GM18517 (cell line): ENCODE results near the gene CDH18.

Experiments used
- ATAC-seq: cut with Tn5 transposase; IDR thresholded peaks from one replicate; pipeline ENCODE4 v1.9.1; 2021; ENCODE audit warnings: mild to moderate bottlenecking, moderate library complexity; ENCODE audit not compliant: unreplicated experiment

Gene CDH18, protein sequence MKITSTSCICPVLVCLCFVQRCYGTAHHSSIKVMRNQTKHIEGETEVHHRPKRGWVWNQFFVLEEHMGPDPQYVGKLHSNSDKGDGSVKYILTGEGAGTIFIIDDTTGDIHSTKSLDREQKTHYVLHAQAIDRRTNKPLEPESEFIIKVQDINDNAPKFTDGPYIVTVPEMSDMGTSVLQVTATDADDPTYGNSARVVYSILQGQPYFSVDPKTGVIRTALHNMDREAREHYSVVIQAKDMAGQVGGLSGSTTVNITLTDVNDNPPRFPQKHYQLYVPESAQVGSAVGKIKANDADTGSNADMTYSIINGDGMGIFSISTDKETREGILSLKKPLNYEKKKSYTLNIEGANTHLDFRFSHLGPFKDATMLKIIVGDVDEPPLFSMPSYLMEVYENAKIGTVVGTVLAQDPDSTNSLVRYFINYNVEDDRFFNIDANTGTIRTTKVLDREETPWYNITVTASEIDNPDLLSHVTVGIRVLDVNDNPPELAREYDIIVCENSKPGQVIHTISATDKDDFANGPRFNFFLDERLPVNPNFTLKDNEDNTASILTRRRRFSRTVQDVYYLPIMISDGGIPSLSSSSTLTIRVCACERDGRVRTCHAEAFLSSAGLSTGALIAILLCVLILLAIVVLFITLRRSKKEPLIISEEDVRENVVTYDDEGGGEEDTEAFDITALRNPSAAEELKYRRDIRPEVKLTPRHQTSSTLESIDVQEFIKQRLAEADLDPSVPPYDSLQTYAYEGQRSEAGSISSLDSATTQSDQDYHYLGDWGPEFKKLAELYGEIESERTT

DNA sequence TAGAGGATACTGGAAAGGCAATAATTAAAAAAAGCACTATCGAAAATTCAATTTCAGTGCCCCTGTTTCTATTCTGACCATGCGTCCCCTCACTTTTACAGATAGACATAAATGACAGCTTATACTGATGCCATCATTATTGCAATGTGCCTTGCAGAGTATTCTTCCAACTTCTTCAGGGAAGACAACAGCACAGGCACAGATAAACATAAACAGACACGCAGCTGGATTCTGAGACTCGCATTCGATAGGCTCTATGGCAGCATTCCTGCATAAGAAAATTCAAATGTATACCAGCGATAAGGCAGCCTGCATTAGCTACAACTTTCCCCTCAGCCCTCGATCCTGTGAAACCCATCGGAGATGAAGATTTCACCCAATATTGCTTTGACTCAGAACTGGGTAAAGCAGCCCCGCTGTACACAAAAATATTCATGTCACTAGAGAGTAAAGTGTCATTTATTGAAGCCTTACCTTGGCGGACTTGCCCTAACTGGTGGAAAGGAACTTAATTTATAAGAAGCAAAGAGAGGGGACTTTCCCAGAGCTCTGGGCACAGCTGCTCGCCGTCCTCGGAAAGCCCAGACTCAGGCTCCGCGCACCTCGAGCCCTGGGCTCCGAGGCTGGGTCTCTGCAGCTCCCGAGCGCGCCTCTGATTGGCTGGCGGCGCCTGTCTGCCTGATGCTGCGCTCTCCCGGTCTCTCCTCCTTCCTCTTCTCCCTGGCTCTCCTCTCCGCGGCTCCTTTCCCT, at the start of gene CDH18:
Gene CDH18, minus strand, starts transcription at position 589 of the 750 bp plus-strand sequence. CDS start 149,214 bp downstream, outside the sequence.
- no peak for ATAC-seq

DNA sequence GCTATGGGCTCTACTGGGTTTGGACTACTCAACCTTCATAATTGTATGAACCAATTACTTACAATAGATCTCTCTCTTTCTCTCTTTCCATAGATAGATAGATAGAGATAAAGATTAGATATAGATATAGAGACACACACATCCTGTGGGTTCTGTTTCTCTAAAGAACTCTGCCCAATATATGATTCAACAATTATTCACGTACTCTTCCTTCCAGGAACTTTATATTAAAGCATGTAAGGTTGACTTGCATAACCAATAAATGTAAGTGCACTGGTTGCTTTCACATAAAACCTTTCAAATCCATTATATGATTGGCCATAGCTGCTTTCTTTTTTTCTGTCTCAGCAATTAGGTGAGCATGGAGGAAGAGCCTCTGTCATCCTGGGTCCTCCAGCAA, 46.7 kb upstream of the CDH18 start:
- no peak for ATAC-seq

DNA sequence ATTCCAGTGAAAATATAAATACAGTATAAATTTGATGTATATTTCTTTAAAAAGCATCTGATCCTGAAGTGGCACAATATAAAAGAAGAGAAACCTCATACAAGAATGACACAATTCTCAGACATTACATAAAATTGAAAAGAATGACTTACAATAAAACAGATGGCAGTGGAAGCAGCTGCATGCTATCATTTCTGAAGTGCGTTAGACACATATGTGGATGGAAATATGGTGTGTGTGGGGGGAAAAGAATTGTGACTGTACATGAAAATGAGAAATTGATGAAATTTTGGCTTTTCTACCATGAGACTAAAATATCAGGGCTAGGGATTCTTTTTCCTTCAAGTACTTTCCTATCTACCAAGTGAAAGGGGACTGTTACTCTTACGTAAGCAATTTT, 45.9 kb upstream of the CDH18 start:
- no peak for ATAC-seq

DNA sequence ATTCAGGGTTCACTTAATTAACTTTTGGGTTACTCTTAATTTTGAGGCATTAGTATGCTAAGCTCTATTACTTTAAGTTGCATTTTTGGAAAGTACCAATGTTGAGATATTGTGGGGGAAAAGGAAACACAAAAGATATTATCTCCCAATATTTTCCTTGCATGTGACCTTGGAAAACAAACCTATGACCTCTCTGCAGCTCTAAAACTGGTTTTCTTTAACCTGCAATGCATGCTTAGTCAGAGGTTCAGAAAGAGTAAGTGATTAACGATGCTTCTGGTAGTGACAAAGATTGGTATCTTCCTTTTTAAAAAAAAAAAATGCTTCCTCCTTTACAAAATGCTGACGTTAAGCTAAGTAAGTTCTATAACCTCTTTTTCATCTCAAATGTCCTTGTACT, 44.9 kb upstream of the CDH18 start:
- no peak for ATAC-seq

DNA sequence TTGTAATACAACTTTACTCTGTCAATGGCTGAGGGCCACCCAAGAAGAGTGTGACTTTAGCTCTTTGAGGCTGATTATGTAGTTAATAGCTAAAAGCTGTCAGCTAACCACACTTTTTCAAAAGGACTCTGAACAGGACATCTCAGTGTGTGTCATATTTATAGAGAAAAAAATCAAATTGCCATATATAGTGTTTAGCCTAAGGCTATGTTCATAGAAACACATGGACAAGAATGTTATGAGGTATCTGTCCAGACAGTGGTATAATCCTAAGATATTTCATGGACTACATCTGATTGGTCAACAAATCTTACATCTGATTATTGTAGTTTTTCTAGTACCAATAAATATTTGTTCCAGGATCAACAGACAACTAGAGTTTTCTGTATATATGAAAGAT, 42.1 kb upstream of the CDH18 start:
- no peak for ATAC-seq

DNA sequence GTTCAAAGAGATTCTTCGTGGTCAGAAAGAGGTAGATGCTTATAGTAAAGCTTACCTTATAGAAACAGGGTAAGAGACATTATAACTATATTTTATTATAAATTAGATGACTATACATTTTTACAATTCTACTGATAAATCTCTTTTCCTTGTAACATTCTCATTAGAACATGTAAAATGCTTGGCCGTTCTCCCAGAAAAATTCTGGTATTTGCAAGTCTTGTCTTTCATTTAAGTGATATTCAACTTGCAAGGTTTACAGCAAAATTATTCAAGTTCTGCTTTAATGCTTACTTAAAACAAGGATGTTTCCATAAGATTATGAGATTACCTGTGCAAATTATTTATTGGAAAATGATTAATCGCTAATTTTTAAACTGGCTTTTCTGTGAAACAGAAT, 41.3 kb upstream of the CDH18 start:
- no peak for ATAC-seq

DNA sequence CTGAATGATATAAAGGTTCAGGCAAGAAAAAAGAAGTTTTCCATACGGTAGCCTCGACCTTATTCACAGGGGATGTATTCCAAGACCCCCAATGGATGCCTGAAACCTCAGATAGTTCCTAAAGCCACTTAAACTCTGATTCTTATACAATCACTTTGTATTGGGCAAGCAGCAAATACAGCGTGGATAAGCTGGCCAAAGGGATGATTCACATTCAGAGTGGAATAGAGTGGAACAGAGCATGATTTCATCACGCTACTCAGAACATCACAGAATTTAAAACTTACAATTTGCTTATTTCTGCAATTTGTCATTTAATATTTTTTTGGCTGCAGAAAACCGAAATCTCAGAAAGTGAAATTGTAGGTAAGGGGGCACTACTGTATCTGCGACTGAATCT, 40.5 kb upstream of the CDH18 start:
- no peak for ATAC-seq

DNA sequence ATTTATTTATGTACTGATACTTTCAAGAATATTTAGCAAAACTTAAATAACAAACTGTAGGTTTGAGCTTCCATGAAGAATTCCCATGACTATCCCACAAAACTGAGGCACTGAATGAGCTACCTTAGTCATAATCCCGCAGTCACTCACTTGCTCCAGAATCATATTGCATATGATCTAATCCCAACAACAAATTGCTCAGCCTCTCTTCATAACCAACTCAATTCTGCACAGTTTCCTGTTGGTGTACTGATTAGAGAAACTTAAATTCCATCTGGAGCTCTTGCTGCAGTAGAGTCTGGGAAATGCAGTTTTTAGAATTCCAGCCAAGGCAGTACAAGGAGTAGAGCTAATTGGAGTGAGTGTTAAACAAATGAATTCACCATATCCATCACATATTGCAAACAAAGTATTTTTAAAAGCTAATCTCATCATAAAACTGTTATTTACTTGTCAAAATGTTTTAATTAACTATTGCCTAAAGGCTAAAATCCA, 35.7 kb upstream of the CDH18 start:
- no peak for ATAC-seq

DNA sequence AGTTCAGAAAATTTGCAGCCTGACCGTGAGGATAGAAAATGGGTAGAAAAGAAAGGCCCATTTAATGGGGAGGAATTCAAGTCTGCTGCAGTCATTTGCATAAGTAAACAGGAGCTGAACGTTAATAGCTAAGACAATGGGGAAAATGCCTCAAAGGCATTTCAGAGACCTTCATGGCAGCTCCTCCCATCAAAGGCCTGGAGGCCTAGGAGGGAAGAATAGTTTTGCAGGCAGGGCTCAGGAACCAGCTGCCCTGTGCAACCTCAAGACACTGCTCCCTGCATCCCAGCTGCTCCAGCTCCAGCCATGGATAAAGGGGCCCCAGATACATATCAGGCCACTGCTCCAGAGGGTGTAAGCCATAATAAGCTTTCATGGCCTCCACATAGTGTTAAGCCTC, 32.2 kb upstream of the CDH18 start:
- ATAC-seq = no peak

DNA sequence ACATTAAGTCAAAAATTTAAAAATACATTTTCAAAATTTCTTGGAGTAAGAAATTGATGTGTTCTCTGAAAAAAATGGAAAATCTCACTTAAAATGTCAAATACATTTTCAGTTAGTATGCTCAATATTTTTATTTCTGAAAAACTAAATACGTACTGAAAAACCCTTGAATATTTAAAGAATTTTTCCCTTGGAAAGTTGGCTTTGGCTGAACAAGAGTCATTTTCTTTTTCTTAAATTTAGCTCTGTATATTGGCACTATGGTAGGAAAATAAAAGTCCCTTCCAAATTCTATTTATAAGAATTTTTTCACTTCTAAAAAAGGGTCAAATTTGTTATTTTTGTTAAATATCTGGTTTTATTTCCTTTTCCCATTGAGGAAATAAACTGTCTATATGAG, 29.0 kb upstream of the CDH18 start:
- ATAC-seq = no peak

DNA sequence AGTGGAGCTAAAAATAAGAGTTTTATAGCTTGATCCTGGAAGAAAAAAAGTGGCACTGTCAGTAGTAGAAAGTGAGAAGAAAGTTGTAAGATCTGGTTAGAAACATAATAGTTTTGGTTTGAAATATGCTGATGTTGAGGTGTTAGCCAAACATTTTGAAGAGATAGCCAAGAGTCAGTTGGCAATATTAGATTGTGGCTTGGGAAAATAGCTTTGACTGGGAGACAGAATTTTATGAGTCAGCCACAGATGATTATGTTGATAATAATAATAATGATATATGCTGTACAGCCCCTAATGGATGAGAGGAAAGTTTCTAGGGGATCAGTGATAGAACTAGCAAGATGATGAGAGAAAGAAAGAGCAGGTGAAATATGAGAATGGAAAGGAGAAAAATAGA, 12.4 kb upstream of the CDH18 start:
- no peak for ATAC-seq

DNA sequence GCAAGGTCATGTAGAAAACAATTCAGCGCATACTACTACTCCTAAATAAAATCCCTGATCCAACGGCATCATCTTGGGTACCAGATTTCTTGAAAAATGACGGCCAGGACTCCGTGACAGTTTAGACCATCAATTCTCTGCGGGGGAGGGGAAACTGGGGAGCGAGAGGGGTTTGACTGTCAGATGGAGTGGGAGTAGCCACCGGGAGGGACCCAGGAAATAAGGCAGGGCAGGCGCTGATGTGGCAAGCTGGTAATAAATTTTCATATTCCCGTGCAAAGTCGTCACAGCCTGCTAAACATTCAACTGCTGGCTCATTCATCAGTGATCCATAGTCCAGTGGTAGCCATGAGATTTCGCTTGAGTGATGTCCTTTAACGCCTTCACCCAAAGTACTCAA, 457 bp upstream of the CDH18 start:
- no peak for ATAC-seq

DNA sequence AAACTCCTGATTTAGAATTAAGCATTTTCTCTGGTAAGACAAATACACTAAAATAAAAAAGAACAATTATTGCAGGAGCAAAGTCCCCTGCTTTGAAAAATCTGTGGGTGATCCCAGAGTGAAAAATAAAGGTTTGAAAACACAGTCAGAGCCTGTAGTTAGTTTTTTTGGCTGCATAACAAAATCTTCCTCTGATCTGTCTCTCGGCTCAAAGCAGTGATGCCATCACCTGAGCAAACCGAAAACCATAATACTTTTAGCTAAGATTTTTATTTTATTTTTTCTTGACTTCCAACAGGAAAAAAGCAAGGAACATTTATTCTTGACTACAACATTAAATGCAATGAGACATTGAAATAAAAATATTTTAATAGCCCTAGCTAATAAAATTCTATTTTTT, 1.2 kb downstream of the CDH18 start:
- no peak for ATAC-seq

DNA sequence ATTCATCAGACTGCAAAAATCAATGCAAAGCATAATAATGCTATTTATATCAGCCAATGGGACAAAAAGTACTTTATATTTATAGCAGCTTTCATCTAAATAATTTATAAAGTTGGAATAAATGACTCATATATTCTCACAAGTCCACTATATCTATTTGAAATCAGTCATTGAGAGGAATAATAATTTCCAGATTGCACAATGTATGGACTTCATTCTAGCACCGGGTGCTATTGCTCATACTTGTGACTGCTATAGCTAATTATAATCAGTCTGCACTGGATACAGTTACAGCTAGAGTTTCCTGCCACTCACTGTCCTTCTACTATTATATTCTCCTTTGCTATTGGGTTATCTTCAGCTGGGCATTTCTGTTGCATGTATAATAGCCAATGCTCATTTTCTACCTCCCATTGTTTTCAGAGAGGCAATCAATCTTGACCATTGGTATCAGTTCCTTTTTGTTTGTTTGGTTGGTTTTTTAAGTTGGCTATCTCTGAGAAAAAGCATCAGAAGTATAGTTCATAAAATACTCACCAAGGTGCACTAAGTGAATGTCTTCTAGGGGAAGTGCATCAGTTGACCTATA, 1.9 kb downstream of the CDH18 start:
- ATAC-seq = no peak

DNA sequence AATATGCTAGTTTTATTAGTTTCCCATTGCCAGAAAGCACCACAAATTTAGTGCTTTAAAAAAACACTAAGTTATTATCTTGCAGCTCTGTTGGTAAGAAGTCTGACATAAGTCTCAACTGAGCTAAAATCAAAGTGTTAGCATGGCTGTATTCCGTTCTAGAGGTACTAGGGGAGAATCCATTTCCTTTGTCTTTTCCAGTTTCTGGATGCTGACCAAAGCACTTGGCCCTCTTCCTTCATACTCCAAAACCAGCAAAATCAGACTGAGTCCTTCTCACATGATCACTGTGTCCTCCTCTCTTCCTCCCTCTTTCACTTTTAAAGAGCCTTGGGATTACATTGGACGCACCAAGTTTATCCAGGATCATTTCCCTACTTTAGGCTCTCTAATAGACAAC, 9.5 kb downstream of the CDH18 start:
- no peak for ATAC-seq

DNA sequence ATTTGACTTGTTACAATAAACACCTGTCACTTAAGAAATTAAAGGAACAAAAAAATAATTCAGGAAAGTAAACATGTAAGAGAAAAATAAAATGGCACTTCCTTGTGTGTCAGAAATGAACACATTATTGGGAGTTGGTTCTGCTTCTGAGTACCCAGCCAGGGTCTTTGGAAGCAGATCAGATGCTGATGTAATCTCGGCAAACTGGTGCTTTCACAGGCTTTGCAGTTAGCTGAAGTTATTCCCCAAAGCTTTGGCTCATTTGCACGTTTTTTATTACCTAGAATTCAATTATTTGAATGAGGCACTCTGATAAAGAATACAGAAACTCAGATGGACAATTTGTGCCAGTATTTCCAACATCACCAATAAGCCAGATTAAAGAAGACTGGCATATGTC, 10.9 kb downstream of the CDH18 start:
- no peak for ATAC-seq

DNA sequence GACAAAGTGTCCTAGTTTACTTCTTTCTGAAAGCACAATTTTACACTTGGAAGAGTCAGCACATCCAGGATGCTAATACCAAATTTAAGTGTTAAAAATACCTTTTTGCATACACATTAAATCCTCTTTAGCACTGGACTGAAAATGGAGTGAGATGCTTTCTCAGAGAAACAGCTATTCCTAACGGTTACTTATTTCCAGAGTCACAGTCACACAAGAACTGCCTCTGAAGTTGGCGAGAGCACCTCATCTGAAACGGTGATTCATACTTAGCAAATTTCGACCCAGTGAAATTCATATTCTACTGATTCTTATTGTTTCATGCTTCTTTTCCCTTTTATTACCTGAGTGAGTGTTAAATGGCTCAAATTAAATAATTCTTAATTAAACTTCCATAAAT, 12.2 kb downstream of the CDH18 start:
- no peak for ATAC-seq

DNA sequence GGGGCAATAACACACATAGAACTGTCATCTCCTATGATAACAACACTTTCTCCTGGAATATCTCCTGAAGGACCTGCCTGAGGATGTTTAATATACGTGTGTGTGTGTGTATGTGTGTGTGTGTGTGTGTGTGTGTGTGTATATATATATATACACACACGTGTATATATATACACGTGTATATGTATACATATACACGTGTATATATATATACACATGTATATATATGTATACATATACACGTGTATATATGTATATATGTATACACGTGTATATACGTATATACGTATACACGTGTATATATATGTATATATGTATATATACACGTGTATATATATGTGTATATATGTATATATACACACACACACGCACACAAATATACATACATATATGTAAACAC, 27.5 kb downstream of the CDH18 start:
- no peak for ATAC-seq

DNA sequence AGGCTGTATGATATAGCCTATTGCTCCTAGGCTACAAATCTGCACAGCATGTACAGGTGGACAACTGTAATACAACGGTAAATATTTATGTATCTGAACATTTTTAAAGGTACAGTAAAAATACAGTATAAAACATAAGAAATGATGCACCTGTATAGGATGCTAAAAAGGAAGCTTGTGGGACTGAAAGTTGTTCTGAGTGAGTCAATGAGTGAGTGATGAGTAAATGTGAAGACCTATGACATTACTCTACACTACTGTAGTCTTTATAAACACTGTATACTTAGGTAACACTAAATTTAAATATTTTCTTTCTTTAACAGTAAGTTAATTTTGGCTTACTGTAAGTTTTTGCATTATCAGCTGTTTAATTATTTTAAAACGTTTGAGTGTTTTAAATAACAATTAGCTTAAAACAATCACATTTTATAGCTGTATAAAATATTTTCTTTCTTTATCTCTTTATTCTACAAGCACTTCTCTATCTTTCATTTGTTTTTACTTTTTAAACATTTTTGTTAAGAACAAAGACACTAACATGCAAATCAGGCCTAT, 28.1 kb downstream of the CDH18 start:
- no peak for ATAC-seq

DNA sequence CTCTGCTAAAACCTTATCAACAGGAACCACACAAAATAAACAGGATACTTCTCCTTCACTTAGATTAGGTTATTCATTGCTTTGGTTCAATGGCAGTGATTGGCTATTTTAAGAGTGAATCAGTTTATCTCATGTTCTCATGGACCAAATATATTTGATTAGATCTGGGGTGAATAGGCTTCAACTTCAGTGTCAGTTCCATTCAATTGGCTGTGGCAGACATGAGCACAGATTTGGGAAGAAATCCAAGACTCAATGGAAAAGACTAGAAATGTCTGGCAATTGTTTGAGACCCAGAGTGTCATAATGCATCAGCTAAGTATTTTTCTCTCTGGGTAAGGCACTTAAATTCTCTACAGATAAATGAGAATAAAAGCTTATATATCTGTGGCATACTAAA, 37.1 kb downstream of the CDH18 start:
- no peak for ATAC-seq

DNA sequence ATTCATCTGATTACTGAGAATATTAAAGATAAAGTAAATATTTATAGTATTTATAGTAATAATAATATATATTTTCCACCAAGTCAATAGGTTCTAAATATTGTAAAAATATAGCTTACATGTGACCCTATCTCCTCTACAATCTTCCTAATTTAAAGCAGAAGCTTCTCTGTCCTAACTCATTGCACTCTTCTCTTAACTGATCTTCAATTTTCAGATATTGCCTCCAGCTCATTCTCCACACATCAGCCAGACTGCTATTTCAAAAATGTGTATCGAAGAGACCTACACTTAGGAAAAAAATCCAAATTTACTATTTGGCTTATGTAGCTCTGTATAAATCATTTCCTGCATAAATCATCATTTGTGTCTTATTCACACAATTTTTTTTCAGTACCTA, 47.8 kb downstream of the CDH18 start:
- no peak for ATAC-seq
